ENCODE results near the gene TXNDC12.

TXNDC12 gene

DNA sequence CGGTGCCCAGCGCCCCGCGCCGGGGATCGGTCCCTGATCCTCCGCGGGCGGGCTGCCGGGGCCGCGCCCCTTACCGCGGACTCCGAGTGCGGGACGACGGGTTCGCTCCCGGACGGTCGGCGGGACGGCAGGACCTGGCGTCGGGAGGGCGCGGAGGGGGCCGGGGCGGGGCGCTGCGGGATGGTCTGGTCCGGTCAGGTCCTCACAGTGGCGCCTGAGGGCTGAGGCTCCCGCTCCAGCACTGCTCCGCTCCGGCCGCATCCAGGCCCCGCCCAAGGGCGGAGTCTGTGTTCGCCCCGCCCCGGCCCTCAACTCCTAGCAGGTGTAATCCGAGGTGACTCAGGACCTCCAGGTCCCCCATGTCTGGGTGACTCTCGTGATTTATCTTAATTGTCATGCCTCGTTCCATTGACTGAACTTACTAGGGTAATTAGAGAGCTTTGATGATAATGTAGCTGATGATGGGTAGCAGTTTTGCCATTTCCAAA, 64.5 kb downstream of the TXNDC12 start, which contains the start of gene RAB3B:
Gene RAB3B (minus strand): TSS at position 223 of the 488 bp plus-strand sequence. CDS start 13,583 bp downstream, outside the sequence.
- no peak for FAIRE-seq

DNA sequence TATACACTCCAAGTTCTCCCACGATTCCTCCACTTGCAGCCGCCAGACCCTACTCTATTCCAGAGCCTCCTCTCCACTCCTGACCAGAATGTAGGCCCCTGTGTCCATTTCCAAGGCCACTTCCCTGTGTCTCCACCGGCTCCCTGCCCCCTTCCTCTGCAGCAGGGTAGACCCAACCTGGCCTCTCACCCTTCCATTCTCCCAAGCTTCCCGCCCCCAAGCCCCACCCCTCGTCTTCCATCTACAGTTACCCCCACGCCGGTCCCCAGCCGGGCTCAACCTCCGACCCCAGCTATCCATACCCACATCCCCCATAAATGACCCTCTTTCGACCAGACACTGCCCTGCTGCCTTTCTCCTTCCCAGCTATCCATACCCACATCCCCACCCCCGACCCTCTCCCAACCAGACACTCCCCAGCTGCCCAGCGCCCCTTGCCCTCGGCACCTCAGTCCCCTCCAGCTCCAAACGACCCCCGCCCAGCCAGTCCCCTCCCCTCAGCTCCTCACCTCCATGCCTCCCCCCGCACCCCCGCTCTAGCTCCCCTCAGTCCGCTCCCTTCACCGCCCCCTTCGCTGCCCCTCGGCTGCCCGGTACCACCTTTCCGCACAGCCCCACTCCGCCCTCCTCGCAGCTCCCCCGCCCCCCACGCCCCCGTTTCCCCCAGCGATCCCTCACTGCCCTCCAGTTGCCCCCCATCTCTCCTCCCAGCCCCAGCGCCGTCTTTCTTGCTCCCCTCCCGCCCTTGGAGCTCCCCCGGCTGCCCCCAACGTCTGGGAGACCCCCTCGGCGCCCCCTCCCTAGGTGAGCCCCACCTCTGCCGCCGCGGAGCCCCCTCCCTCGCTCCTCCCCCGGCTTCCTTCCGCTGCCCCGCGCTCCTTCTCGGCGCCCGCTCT, 65.2 kb downstream of the TXNDC12 start:
- no peak for FAIRE-seq

DNA sequence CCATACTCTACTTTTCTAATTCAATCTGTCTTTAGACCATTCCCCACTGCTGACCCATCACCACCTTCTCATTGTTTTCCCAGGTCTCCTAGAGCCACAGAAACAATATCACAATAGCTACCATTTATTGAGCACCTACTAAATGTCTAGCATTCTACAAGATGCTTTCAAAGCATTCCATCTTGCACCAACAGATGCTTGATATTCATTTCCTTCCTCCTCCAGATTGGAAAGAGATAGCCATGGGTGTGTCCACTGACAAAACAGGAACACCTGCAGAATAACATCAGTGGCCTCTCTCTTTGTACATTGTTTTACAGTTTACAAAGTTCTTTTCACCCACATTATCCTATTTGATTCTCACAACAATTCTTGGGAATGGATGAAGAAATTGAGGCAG, 66.7 kb downstream of the TXNDC12 start:
- FAIRE-seq: no peak

DNA sequence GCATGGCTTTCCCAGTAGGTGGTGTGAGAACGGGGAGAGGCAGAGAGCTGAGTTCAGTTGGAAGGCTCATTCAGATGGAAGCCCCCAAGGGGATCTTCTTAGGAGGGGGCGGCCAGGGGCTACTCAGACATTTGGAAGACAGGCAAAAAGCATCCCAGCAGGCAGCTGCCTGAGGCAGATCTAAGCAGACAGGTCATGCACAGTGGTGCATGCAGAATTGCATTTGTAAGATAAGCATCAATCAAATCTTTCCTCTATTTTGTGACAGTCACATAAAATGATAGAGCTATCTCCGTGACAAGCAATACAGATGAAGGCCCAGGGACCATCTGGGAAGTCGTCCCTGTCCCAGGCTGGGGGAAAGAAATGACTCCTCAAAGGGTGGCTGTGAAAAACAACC, 68.3 kb downstream of the TXNDC12 start:
- FAIRE-seq: no peak

DNA sequence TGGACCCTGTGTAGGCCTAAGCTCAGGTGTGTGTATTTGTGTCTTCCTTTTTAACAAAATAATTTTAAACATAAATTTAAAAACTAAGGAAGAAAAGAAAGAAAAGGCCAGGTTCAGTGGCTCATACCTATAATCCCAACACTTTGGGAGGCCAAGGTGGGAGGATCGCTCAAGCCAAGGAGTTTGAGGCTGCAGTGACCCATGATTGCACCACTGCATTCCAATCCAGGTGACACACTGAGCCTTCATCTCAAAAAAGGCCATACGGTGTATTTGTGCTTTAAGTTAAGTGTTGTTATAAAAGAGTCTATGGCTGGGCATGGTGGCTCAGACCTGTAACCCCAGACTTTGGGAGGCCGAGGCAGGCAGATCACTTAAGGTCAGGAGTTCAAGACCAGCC, 72.8 kb downstream of the TXNDC12 start:
- FAIRE-seq: no peak

DNA sequence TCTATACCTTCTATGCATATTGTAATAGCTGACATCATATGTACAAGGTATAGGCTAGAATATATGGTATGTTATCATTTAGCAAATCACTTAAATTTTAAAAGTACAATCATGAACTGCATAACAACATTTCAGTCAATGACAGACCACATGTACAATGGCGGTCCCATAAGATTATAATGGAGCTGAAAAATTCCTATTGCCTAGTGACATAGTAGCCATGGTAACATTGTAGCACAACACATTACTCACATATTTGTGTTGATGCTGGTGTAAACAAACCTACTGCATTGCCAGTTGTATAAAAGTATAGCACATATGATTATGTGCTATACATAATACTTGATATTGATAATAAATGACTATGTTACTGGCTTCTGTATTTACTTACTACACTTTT, 73.4 kb downstream of the TXNDC12 start:
- FAIRE-seq: no peak

DNA sequence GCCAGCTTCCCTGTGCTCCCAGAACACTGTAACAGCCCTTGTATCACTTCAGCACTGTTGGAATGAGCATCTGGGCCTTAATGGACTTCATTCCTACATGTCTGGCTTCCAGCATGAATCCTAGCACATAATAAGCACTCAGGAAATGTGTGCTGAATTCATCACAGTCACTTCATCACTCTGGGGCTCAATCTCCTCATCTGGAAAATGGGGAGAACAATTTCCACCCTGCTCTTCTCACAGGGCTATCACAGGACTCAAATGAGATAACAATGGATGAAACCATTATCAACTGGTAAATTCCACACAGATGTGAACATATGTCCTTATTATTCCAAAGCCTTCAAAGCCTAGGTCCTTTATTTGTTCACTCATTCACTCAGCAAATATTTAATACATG, 76.9 kb downstream of the TXNDC12 start:
- FAIRE-seq: no peak

DNA sequence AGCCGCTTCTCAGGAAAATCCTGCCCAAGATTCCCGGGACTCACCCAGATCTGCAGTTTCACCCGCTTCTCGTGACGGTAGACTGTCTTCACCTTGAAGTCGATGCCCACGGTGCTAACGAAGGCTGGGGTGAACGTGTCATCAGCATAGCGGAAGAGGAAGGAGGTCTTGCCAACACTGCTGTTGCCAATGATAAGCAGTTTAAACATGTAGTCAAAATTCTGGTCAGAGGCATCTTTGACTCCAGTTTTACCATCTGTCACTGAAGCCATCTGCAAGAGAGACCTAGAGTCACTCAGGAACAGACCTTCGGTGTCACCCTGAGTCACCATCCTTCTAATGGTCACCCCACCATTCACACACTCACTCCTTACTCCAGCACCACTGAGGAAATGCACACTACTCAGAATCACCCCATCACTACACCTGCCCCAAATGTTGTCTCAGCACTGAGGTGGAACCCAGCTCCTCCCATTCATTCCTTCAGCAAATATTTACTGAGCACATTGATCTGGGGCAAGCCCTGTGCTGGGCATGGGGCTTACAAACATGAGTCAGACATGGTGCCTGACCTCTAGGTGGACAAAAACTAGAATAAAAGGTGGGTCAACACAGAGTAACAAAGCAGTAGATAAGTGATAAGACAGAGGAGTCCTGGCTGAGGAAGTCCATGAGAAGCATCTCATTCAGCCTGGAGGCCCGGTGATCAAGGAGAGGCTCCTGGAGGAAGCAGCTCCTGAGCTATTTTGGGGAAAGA, 78.0 kb downstream of the TXNDC12 start:
- FAIRE-seq: no peak

DNA sequence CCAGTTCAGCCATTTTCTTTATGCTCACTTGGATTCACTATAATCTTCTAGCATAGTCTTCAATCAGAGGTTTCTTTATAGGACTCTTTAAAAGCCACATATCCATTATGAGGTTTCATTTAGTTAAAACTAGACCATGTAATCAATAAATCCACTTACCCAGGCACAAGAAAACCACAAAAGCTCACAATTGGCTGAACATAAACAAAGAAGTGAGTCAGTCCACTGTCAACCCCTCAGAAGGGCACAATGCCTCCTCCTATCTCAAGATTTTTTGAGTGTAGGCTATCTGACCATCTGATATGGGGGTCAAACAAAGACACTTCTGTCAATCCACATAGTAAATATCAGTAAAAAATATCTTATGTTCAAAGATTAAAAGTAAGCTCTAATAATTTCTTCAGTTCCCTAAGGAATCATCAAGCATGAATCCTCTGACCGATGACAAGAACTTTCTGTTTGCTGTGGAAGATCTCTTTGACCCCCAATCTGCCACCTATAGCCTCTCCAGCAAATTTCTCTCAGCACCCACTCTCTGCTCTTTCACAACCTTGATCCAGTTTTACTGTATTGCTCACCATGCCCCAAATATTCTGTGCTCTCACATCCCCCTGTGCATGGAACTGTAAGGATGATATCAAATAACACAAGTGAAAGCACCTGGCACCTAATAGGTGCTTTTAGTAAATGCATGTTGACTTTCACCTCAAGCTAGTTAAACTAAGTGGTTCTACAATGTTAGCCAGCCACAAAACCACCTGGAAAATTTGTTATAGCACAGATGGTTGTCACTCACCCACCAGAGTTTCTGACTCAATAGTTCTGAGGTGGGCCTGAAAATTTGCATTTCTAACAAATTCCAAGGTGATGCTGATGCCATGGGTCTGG, 81.2 kb downstream of the TXNDC12 start:
- FAIRE-seq: no peak
